Ecto neural progenitor cell (in vitro differentiated cells): ENCODE data around the gene TSPYL6.

Experiments
- DNase-seq: peaks from one replicate; pipeline ENCODE4 v3.0.0-alpha.2; 2018; ENCODE audit warnings: low spot score

TSPYL6 gene

DNA sequence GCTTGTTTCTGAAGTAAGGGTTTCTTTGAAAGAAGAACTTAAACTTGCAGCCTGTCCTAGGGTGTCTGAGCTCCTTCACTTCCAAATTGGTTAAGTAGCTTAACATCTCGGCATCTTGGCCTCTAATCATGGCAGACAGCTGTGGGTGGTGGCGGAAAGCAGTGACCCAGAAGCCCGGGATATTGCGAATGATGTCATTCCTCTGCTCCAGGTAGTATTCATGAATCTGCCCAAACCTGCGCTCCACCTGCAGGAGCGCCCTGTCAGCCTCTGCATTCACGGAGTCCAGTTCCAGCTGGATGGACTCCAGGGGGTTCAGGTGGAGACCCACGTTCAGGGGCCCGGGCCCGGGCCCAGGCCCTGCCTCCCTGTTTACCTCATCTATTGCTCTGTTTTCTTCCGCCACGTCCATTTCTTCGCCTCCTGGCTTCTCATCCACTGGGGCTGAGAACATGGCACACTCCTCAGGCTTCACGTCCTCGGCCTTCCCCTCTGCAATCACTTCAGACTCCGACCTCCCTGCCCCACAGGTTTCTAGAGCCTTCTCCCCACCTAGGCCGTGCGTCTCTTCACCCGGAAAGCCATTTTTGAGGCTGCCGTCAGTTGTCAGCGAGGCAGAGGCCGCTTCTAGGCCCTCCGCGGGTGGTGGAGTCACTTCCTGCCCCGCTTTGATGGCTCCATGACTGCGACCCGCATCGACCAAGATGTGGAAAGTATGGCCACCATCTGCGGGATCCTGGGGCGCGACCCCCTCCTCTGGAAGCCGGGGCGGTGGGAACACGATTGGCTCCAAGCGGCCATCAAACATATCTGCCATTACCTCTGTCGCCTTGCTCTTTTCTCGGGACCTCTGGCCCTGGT is 569 bp downstream of the TSPYL6 start:
- no peak for DNase-seq

DNA sequence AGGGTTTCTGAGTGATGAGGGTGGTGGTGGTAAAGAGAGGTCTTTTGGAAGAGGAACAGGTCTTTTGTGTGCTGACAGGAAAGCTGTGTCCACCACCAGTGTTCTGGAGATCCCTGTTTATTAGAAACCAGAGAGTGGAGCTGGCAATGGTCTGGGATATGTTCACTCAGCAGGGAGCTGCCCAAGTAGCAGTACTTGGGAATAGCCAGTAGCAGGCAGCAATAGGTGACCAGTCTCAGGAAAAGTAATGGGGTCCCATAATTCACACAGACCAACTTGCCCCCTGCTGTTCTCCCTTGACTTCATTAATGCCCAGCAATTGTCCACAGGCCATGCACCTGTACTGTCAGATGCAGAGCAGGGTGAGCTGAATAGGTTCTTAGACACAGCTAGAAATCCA is 1.8 kb downstream of the TSPYL6 start:
- DNase-seq: no peak

DNA sequence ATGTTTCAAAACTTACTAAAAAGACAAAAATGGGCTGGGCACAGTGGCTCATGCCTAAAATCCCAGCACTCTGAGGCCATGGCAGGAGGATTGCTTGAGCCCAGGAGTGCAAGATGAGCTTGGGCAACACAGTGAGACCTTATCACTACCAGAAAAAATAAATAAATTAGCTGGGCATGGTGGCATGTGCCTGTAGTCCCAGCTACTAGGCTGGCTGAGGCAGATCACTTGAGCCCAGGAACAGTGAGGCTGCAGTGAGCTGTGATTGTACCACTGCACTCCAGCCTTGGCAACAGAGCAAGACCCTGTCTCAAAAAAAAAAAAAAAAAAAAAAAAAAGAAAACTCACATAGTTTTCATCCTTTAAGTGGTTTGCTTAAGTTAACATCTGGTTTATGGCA is 6.4 kb downstream of the TSPYL6 start:
- DNase-seq: no peak

DNA sequence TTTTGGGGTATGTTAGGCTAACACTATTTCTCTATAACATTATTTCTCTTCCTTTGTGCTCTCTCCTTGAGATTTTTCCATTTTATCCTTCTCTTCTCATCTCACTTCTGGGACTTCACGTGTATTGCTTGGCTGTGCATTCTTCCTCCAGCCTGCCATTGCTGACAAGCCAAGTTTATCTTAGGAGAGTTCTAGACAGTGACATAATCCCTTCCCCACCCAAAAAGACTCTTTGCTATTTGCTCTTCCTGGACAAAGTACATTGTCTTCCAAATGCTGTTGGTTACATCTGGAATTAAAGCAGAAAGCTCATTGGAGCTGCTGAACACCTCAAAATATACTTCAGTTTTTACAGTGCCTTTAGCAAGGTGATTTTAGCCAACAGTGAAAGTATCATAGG is 8.9 kb downstream of the TSPYL6 start:
- DNase-seq: no peak

DNA sequence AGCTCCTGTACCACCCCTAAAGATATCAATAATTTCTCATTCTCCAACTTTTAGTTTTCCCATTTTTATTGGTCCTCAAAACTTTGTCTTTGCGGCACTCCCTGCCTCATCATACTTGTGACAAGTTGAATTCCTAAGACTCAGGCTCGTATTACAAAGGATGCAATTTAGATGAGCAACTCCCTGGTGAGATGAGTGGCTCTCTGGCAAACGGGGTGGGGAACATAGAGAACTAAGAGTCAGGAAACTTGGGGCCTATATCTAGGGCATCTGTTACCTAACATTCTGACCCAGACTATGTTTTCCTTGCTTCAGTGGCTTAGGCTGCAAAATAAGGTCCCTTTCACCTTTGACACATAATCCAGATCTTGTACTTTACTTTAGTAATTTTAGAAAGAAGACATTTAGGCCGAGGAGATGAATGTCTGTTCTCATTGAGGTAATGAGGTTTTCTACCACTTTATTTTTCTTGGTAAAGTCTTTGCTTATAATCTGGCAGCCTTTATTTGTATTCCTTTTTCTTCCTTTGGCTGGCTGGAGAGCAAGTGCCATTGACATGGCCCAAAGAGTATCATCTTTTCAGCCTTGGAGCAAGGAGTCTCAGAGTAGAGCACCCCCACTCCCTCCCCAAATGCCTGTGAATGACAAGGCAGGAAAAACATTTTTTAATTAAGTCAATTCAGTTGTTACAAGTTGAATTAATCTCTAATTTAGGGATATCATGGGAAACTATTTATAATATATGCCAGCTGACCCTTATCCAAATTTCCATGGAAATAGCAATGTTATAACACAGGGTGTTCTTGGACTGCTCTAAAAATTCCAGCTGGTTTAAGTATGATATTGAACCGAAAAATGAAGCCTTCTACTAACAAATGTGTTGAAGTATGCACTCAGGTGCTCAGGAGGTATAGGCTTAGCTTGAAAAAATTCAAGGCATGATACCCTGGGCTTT is 15.2 kb downstream of the TSPYL6 start:
- DNase-seq: no peak

DNA sequence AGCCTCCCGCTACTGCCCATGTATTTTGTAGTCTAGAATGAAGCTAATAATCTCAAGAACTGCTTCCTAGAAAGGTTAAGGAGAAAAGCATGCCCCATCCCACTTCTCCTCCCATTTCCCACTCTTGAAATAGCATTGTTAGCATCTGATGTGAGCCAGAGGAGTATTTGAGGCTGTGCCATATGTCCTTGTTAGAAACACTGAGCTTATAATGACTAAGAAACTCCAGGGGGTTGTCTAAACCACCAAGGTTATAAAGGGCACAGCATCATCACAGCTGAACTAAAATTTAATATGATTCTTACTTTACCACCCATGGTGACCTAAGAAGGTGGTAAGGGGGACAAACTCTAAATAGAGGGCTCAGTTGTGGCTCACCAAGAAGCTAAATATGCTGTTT is 16.6 kb downstream of the TSPYL6 start:
- DNase-seq: no peak

DNA sequence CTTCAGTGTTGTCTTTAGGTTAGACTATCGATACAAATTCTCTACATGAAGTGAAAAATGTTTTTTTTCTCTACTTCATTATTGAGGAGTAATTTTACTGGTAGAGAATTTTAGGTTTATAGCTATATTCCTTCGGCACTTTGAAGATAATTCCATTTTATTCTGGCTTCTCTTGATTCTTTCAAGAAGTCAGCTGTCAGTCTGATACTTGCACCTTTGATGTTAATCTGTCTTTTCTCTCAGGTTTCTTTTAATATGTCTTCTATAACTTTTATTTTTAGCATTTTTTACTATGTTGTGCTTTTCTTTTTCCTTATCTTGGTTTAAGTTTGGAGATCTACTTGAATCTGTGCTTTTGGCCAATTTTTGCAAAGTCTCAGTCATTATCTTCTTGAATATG is 18.6 kb downstream of the TSPYL6 start:
- DNase-seq: no peak

DNA sequence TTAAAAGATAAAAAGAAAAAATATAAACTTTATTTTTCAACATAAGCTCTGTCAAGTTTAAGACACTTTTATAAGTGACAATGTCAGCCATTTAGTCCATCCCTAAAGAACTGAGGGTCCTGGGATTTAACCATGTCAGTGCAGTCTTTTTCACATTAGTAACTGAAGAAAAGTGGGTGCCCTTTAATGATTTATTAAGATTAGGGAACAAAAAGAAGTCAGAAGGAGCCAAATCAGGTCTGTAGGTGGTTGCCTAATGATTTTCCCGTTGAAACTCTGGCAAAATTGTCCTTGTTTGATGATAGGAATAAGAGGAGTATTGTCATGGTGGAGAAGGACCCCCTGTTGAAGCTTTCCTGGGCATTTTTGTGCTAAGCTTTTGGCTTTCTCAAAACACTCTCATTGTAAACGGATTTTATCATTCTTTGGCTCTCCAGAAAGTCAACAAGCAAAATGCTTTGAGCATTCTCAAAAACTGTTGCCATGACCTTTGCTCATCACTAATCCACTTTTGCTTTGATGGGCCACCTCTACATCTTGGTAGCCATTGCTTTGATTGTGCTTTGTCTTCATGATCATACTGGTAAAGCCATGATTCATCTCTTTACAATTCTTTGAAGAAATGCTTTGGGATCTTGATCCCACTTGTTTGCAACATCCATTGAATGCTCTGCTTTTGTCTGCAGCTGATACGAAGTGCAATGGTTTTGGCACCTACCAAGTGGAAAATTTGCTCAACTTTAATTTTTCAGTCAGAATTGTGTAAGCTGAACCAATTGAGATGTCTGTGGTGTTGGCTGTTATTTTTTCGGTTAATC is 22.0 kb downstream of the TSPYL6 start:
- no peak for DNase-seq

DNA sequence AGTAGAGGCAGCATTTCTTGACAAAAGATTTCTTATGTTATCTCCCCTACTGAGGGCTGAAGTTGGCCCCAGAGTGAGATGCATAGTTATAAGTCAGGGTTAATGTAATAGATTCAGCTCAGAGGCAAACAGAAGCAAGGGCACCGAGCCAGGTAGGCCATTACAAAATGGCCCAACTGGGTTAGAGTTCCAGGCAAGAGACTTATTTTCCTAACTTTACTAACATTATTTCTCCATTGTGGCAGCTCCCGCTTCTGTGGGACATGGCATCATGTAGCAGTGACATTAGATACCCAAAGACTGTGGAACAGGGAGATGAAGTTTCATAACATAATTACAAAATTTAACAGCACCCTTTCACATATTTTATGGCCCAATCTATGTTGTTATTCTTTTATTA is 27.1 kb downstream of the TSPYL6 start:
- DNase-seq: no peak

DNA sequence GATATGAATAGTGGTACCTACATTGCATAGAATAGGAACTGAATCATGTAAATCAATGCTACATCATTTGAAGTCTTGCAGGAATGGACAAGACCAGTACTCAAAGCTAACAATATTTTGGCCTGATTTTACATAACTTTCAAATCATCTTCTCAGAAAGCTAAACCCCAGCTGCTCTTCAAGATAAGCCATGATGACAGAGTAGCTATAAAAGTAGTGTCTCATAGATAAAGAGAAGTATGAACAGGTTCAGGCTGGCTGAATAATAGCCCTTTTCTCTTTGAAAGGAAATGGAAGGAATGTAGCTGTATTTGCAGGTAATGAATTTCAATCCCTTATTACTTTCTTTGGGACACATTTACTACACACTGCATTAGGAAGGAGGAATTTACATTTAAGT is 28.2 kb downstream of the TSPYL6 start:
- no peak for DNase-seq

DNA sequence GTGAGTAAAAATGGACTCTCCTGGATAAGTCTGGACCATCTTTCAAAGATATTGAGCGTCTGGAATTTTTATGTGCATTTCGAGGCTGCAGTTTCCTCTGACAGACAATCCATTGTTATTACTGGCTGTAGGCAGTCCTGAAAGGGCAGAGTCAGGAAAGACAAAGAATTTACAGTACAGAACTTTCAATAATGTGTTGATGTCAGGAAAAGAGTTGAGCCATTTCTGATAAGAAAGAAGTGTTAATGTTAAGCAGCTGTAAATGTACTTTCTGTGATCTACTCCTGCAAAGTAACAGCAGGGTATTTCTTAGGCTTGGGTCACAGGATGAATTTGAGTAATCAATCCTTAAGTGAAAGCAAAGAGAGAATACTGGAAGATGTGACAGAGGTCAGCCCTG is 29.8 kb downstream of the TSPYL6 start:
- DNase-seq: no peak

DNA sequence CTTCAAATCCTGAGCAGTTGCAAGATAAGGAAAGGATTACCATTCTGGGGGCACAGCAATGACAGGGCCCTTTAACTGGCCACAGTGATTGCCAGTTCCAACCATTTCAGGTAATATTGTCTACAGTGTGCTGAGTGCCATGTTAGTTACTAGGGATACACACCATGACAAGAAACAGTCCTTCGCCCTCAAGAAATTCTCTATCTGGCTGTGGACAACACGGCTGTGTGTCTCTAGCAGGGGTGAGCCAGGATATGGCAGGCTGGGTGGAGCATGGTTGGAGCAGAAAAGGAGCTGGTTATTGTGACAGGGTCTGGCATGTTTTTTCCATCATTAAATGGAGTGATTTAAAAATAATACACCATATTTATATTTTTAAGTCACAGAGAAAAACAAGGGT is 31.0 kb downstream of the TSPYL6 start:
- DNase-seq: no peak

DNA sequence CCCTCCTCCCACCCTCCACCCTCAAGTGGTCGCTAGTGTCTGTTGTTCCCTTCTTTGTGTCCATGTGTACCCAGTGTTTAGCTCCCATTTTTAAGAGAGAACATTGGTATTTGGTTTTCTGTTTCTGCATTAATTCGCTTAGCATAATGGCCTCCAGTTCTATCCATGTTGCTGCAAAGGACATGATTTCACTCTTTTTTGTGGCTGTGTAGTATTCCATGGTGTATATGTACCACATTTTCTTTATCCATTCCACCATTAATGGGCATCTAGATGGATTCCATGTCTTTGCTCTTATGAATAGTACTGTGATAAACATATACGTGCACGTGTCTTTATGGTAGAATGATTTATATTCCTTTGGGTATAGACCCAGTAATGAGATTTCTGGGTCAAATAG is 42.9 kb downstream of the TSPYL6 start:
- no peak for DNase-seq

DNA sequence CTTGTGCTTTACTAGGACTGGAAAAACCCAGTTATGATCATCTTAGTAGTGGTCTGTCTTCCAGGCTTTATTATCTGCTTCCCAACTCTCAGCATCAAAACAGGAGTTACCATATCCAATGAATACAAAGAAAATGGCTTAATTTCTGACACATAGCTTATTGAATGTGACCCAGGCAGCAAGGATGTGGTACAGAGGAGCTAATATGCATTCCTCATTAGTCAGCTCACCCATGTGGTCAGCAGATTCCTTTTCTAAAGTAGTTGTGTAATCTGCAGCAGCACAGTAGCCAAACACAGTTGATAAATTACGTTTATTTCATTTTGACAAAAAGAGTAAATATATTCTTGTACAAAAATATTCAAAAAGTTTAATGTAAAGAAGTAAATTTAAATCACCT is 43.6 kb downstream of the TSPYL6 start:
- DNase-seq: no peak

DNA sequence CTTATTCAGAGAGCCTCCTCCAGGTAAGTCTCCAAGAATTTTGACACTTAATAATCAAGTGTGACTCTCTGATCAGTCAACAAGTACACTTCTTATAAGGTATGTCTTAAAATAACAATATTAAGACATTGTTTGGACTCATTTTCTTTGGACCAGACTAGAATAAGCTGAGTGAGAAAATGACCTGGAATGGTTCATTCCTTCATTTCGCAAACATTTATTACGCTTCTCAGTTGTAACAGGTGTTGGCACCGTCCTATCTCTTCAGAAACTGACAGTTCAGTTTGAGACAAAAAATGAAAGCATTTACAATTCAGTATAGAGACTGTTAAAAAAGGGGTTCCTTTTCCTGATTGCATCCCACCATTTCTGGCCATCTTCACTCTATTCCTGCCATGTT is 46.6 kb downstream of the TSPYL6 start:
- no peak for DNase-seq

DNA sequence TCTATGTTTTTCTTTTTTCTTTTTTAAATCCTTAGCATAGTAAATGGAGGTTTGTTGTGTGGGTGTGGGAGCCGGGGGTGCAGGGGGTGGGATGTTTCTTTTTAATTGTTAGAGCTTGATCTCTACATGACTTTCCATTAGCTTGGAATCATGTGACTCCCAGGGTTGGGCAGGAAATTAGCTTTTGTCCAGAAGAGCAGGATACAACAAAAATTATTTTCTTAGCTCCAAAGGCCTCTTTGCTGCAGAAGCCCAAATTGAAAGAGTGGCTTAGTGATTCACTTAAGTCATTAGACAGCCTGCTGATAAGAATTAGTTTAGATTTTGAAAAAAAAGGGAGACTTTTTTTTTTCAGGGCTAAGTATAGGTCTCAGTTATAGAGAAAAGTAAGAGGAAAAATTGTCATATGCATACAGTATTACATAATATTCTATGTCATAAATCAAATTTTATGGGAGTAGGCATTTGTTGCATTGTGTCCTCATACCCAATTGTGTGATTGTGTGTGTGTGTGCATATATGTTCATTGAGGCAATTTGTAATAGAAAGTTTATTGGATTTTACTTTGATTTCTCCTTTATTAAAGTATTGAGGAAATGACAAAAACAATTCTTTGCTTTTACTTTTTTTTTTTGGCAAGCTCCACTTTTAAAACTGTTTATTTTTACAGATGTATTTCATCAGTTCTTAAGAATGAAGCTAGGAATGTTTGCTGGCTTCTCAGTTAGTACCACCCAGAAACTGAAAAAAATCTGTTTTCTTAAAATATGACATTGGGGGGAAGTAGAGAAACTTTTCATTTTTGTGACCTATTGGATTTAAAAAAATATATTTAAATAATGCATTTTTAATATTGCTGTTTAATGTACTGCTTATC is 47.4 kb downstream of the TSPYL6 start:
- DNase-seq: no peak

DNA sequence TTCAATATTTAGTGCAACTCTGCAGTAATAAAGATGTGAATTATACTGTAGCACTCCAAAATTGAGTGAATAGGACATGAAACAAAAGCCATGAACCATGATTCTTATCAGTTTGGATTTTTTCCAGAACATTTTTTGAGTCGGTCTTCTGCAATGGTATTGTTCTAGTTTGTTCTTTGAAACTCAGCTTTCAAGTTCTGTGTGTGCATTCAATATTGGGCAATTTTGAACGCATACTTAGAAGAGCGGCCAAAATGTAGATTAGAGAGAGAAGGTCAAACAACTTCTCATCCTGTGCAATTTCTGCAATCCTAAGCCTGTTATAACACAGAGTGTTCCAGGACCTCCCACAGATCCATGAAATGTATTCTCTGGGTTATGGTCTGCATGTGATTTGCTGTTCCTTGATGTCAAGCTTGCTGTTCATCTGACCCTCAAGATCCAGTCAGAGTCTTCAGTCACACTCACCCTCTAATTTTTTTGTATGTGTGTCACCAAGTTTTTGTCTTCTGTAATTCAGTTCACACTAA is 48.3 kb downstream of the TSPYL6 start:
- DNase-seq: no peak

DNA sequence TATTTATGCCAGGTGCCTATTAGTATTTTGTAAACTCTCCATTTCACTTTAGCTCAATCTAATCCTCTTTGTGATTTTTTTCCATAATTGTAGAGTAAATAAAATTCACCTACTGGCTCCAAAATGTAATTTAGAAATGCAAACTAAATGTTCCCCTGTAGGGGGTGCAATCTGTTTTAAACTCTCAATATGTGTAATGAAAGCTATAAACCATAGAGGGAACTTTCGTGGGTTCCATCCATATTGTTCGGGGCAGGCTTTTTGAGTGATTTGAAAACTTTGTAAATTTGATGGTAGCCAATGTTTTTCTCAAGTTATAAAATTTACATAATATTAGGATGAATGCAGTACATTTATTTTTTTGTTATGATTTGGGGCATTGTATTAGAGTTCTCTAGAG is 49.4 kb downstream of the TSPYL6 start:
- no peak for DNase-seq

DNA sequence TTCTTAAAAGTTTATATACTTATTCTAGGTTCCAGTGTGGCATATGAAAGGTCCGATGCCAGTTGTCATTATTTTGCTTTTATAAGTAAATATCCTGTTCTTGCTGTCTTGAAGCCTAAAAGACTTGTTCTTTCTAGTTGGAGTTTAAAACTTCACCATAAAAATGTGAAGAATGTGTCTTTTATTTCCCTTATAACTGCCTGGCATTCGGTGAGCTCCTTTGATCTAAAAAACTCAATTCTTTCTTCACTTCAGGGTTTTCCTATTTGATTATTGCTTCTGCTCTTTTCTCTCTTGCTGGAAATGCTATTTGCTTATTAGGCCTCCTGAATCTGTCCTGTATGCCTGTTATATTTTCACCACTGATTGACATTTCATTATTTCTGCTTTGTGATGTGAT is 51.6 kb downstream of the TSPYL6 start:
- DNase-seq: no peak
